ENCODE data around the gene SAPCD2.

- TF ChIP-seq, protein P1, sequence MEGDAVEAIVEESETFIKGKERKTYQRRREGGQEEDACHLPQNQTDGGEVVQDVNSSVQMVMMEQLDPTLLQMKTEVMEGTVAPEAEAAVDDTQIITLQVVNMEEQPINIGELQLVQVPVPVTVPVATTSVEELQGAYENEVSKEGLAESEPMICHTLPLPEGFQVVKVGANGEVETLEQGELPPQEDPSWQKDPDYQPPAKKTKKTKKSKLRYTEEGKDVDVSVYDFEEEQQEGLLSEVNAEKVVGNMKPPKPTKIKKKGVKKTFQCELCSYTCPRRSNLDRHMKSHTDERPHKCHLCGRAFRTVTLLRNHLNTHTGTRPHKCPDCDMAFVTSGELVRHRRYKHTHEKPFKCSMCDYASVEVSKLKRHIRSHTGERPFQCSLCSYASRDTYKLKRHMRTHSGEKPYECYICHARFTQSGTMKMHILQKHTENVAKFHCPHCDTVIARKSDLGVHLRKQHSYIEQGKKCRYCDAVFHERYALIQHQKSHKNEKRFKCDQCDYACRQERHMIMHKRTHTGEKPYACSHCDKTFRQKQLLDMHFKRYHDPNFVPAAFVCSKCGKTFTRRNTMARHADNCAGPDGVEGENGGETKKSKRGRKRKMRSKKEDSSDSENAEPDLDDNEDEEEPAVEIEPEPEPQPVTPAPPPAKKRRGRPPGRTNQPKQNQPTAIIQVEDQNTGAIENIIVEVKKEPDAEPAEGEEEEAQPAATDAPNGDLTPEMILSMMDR (IDR thresholded peaks at IDR 0.05; ENCODE audit: low read depth, low read length, poor library complexity, severe bottlenecking): no peak
- no peak for TF ChIP-seq EZH2phosphoT487 (IDR thresholded peaks at IDR 0.05; ENCODE audit: borderline replicate concordance, low read length)
These were observed 54.4 kb downstream of the SAPCD2 start for GRCh38 chr9:137015976-137016375.
